Activated CD8-positive, alpha-beta memory T cell treated with anti-CD3 and anti-CD28 coated beads for 4 hours (primary cell): ENCODE measurements around the gene KMT2D.
A peak's percentile ranks its signal among the peaks of the same experiment; 100 is the strongest.

Source experiments
- DNase-seq, 2 donors: peaks; one replicate each; pipeline ENCODE4 v3.0.0-alpha.2; 2020; ENCODE audit warnings: low read depth in 2 of 2

The KMT2D gene

GRCh38 chr12:49019443-49020324, 40.9 kb downstream of the KMT2D start:
- no peak for DNase-seq

DNA sequence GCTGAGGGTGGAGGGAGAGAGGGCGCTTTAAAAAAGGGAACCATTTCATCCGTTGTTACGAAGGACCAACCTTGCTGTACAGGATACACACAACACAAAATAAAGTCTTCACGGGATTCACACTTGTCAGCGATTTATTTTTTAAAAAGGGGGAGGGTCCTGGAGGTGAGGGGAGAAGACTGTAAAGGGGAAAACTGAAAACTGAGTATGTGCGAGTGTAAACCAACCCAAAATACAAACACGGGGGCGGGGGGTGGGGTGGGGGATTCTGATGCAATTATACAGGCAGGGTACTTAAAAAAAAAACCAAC, 41.5 kb downstream of the KMT2D start:
- no peak for DNase-seq

- peak; percentile 91 to 94 for DNase-seq
Observed at GRCh38 chr12:49018261-49019119, 42.1 kb downstream of the KMT2D start, which contains the start of gene PRKAG1. Gene PRKAG1, minus strand, starts transcription at chr12:49018776. Its CDS starts 36 bp downstream, at chr12:49018740.

DNA sequence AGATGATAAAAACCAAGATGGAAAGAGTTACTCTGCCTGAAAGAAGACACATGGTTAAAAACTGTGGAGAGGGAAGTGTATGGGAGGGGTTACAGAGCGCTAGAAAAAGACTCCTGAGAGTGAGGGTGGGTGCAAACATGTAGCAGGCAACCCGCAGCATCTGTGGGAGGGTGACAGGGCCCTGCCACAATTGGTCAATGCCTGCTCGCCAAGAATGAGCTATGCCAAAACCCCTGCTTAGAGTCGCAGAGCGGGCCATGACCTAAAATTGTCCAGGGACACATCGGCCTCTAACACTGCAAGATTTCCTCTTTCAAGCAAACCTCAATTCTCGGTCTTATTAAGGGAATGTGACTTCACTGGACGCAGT, 42.7 kb downstream of the KMT2D start:
- no peak for DNase-seq

DNA sequence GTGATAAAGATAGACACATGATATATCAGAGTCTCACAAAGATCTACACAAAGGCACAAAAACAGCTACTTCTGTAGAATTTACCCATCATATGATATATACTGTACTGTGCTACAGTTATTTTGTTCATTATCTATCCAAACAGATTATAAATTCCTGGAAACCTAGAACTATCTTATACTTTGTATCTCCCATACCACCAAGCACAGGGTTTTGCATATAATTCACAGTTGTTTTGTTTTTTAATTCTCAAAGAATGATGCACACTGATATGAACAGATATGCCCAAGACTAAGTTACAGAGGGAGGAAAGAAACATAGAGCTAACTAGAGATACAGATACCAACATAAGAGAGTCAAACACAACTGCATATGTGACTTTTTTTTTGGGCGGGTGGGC, 45.4 kb downstream of the KMT2D start:
- DNase-seq, result no peak

DNA sequence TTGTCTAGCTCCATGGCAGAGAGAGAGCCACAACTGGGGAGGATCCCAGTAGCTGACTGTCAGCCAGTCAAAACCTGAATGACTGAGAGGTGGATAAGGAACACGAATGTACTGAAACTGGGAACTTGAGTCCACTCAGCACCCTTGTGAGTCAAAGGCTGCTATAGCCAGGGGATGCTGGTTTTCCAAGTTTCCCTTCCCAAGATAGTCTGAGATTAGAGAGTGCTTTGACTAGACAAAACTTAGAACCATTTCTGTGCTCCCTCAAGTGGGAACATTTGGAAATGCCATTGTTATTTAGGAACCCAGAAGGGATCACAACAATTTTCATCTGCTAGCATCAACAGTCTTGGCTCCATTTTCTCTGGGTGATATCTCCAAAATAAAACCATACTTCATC, 46.0 kb downstream of the KMT2D start:
- no peak for DNase-seq

DNA sequence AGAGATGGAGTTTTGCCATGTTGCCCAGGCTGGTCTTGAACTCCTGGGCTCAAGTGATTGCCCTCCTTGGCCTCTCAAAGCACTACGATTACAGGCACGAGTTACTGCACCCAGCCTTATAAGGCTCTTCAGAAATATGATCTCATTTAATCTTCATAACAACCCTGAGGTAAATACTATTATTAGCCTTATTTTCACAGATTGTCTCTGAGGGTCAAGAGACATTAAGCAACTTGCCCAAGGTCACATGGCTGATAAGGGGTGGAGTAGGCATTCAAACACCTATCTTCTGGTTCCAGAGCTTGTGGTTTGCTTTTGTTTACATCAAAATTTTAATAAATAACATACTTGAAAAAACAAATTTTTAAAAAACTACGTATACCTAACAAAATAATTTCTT, 47.2 kb downstream of the KMT2D start:
- no peak for DNase-seq

DNA sequence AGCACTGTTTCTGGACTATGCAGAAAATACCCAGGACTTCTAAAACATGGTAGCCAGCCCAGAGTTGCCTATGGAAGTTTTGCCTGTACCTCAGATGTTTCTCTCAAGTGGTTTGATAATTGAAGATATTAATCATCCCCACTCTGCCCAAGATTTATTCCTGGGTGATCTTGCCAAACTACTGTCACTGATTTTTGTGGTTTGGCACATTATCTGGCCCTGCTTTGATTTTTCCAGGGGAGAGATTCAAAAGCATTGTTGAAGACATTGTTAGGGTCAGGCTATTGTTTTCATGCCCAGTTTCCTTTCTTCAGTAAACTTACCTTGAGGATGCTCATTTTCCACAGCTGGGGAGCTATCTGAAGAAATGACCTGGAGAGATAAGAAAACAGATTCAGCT, 47.9 kb downstream of the KMT2D start:
- DNase-seq, result no peak
